Kidney (tissue), 14 donors: ENCODE results near the gene TGM1. TPM values are rescaled to one million over a fixed set of nuclear protein-coding genes. Genes with fewer than 3 reads are reported as not detected.

Experiments used
- DNase-seq, 5 donors: peaks; one replicate each; pipeline ENCODE4 v3.0.0-alpha.2; 2013 to 2020
- FAIRE-seq: peaks from 2 replicates; lab custom pipeline; 2012; peaks lifted over from hg19 to GRCh38; lab: Jason Lieb, UNC
- H3K27ac ChIP-seq, 2 donors: one replicate each; pipeline ENCODE4 v1.7.0; 2013; ENCODE audit warnings: low read depth in 2 of 2, low read length in 2 of 2, inconsistent platforms in 1 of 2
- H3K27me3 ChIP-seq: one replicate; pipeline ENCODE4 v1.7.1; 2013; ENCODE audit warnings: low read length, inconsistent platforms; ENCODE audit not compliant: control insufficient read depth, insufficient read depth
- H3K36me3 ChIP-seq, 3 donors: one replicate each; pipeline versions ENCODE4 v1.7.0 to v1.7.1; 2013; ENCODE audit warnings: low read length in 3 of 3, control low read depth in 1 of 3, inconsistent platforms in 1 of 3; ENCODE audit not compliant: insufficient read depth in 3 of 3, control insufficient read depth in 2 of 3
- H3K4me1 ChIP-seq, 3 donors: one replicate each; pipeline versions ENCODE4 v1.7.0 to v1.7.1; 2013; ENCODE audit warnings: low read length in 3 of 3, inconsistent platforms in 1 of 3, low read depth in 1 of 3; ENCODE audit not compliant: control insufficient read depth in 2 of 3, insufficient read depth in 2 of 3
- H3K4me3 ChIP-seq, 3 donors: one replicate each; pipeline versions ENCODE4 v1.7.0 to v1.8.1; 2013; ENCODE audit warnings: low read length in 3 of 3, control low read depth in 1 of 3, inconsistent platforms in 1 of 3
- H3K9ac ChIP-seq, 3 donors: one replicate each; pipeline versions ENCODE4 v1.7.0 to v1.7.1; 2013; ENCODE audit warnings: low read length in 3 of 3, control low read depth in 1 of 3, inconsistent platforms in 1 of 3
- H3K9me3 ChIP-seq, 3 donors: one replicate each; pipeline versions ENCODE4 v1.7.0 to v1.7.1; 2013; ENCODE audit warnings: low read length in 3 of 3, control low read depth in 1 of 3, inconsistent platforms in 1 of 3; ENCODE audit not compliant: control insufficient read depth in 2 of 3, insufficient read depth in 1 of 3
- CTCF ChIP-seq: IDR thresholded peaks from 3 replicates; pipeline ENCODE4 v1.5.1; 2012; ENCODE audit warnings: mild to moderate bottlenecking, moderate library complexity, borderline replicate concordance; ENCODE audit not compliant: insufficient read depth; ENCODE audit errors: extremely low read depth
- intact Hi-C: fragments of 100-400 bp; cut with DNase I; formaldehyde crosslinking; loops from one replicate; pipeline ENCODE4 v1.11.1; 2022
- polyA plus RNA-seq: library from polyadenylated mRNA; stranded (reverse); fragments of 350-450 nt; fragmentation: Illumina TruSeq; extraction: RNeasy Lipid Tissue Mini Kit (QIAGEN cat#74804); gene quantifications from one replicate; pipeline ENCODE4 v1.2.3, GENCODE V29; 2014; ENCODE audit warnings: low read depth, low replicate concordance; ENCODE audit not compliant: insufficient read depth
- total RNA-seq: library from RNA; stranded (reverse); fragmentation: NEBNext Ultra II Directional; extraction: Animal tissue kit (Norgen Biotek cat#: 25700); gene quantifications from one replicate; pipeline ENCODE4 v1.2.1, GENCODE V29; 2021
- donor health status: control.
- donor health status: control.
- donor health status: control.
- donor health status: control.
- donor health status: control.
- donor health status: DM: yes; HTN: yes; CAD: no.
- donor health status: Normal renal cell carcinoma (clear cell type).

Gene TGM1
- total and polyA plus RNA-seq, 2 donors from 2014 or later = 4.5 to 13.1 TPM

GRCh38 chr14:24266344-24267244, 3.6 kb upstream of the TGM1 start:
- DNase-seq (peak in 1 of 5 donors; percentile 67), FAIRE-seq (no peak)
- intact Hi-C loops = no loop called here
- no peaks in the 10 kb centered on the region for H3K27me3 ChIP-seq
- no peak overlapping the region for H3K9ac ChIP-seq
- H3K4me1 ChIP-seq = peaks cover 0 to 6% (median 0%) of the 10 kb centered on the region in 3 donors
- peaks cover 0 to 7% (median 7%) of the 10 kb centered on the region in 3 donors for H3K36me3 ChIP-seq
- no peaks in the 10 kb centered on the region for H3K9me3 ChIP-seq
- no peak for TF ChIP-seq CTCF
- H3K27ac ChIP-seq = no peak overlapping the region
- no peak overlapping the region for H3K4me3 ChIP-seq

GRCh38 chr14:24264298-24264697, 1.3 kb upstream of the TGM1 start:
- Histone ChIP-seq H3K27me3 (no peaks in the 10 kb centered on the region), H3K27ac (no peak overlapping the region), H3K4me1 (no peaks in the 10 kb centered on the region), H3K9ac (no peak overlapping the region), H3K4me3 (no peak overlapping the region), H3K9me3 (no peaks in the 10 kb centered on the region), H3K36me3 (peaks cover 0 to 7% (median 7%) of the 10 kb centered on the region in 3 donors)
- DNase-seq = peak in 2 of 5 donors; percentile 26 to 58
- intact Hi-C loops = no loop called here
- no peak for FAIRE-seq
- TF ChIP-seq CTCF = no peak

GRCh38 chr14:24263848-24264247, 871 bp upstream of the TGM1 start:
- Histone ChIP-seq H3K9ac (no peak overlapping the region), H3K9me3 (no peaks in the 10 kb centered on the region), H3K4me3 (no peak overlapping the region), H3K27ac (no peak overlapping the region), H3K4me1 (peaks cover 0 to 3% (median 0%) of the 10 kb centered on the region in 3 donors), H3K27me3 (no peaks in the 10 kb centered on the region), H3K36me3 (peaks cover 0 to 7% (median 7%) of the 10 kb centered on the region in 3 donors)
- DNase-seq (no peak), FAIRE-seq (no peak)
- intact Hi-C loops = no loop called here
- TF ChIP-seq CTCF = no peak
